GM12874 (cell line): ENCODE data around the gene CTDP1.

Experiments used
- CTCF ChIP-seq: IDR thresholded peaks from 2 replicates; pipeline ENCODE4 v1.5.1; 2011; ENCODE audit warnings: low read depth, mild to moderate bottlenecking, control low read depth, low read length, moderate library complexity; ENCODE audit not compliant: insufficient read depth

CTDP1 gene

GRCh38 chr18:79753391-79753851 is 73.8 kb downstream of the CTDP1 start:
- no peak for TF ChIP-seq CTCF

- no peak for TF ChIP-seq CTCF
Measured at GRCh38 chr18:79754022-79754761, 74.6 kb downstream of the CTDP1 start.

GRCh38 chr18:79754831-79755351 is 75.3 kb downstream of the CTDP1 start:
- TF ChIP-seq CTCF, result no peak

- TF ChIP-seq CTCF, result no peak
Measured at GRCh38 chr18:79755496-79756142, 76.0 kb downstream of the CTDP1 start.

- no peak for TF ChIP-seq CTCF
Measured at GRCh38 chr18:79756143-79756500, 76.5 kb downstream of the CTDP1 start.

GRCh38 chr18:79756826-79757225 is 77.2 kb downstream of the CTDP1 start:
- no peak for TF ChIP-seq CTCF

GRCh38 chr18:79760348-79760747 is 80.7 kb downstream of the CTDP1 start:
- TF ChIP-seq CTCF, result no peak
